Activated naive CD8-positive, alpha-beta T cell treated with anti-CD3 and anti-CD28 coated beads for 36 hours (primary cell): Measurements from ENCODE around the gene LSM7. TPM values are rescaled to one million over a fixed set of nuclear protein-coding genes. Genes with fewer than 3 reads are reported as not detected.
"Not testable (repeated sequence)": the region's sequence is repeated elsewhere in the genome, so short reads cannot be mapped to it uniquely, and the experiment has no call there.

ENCODE experiments used
- DNase-seq: peaks from one replicate; pipeline ENCODE4 v3.0.0; 2021
- H3K27ac Mint-ChIP-seq: one replicate; pipeline ENCODE4 v1.8.0; 2022; ENCODE audit warnings: mild to moderate bottlenecking, moderate library complexity, mixed read lengths
- H3K27me3 Mint-ChIP-seq: one replicate; pipeline ENCODE4 v1.8.0; 2022; ENCODE audit warnings: mild to moderate bottlenecking, mixed read lengths
- H3K36me3 Mint-ChIP-seq: one replicate; pipeline ENCODE4 v1.8.0; 2021; ENCODE audit warnings: mild to moderate bottlenecking, mixed read lengths
- H3K4me1 Mint-ChIP-seq: one replicate; pipeline ENCODE4 v1.8.0; 2021; ENCODE audit warnings: mixed read lengths
- H3K4me3 Mint-ChIP-seq: one replicate; pipeline ENCODE4 v1.8.0; 2022; ENCODE audit warnings: mild to moderate bottlenecking, moderate library complexity, mixed read lengths
- H3K9me3 Mint-ChIP-seq: one replicate; pipeline ENCODE4 v1.8.0; 2022; ENCODE audit warnings: mixed read lengths
- total RNA-seq, 2 experiments: library from RNA; stranded (reverse); gene quantifications; one replicate each; pipeline ENCODE4 v1.2.3, GENCODE V29; 2021

The LSM7 gene
- total RNA-seq, 2 experiments from 2014 or later: 175 to 187 TPM

DNA sequence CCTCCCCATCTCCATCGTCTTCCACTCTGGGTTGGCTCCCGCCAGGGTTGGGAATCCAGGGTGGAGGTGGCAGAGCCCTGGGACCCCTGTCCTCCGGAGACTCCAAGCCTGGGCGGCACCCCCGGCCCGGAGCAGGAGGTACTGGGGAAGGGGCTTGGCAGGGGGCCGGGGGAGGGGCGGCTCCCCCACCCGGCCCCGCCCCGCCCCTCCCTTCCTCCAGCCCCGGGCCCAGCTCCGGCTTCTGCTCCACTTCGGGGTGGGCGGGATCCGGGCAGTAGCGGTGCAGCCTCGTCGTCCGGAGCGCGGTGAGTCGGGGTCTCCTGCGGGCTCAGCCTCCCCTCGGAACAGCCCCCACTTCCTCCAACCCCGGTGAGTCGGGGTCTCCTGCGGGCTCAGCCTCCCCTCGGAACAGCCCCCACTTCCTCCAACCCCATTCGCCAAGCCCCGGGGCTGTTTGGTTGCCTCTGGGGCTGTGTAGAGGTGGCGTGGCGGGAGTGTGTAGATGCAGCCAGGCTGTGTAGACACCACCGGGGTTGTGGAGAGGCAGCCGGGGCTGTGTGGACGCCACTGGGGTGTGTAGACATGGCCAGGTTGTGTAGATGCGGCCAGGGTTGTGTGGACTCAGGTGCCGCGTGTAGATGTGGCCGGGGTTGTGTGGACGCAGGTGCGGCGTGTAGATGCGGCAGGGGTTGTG lies 31.8 kb upstream of the LSM7 start, which contains the start of gene TMPRSS9:
TSS of gene TMPRSS9 (plus strand) at position 274 of the 694 bp plus-strand sequence. CDS start 29,521 bp downstream, outside the sequence.
- Mint-ChIP-seq H3K36me3 (no peaks in the 10 kb centered on the region), H3K27me3 (peaks cover 14% of the 10 kb centered on the region)

DNA sequence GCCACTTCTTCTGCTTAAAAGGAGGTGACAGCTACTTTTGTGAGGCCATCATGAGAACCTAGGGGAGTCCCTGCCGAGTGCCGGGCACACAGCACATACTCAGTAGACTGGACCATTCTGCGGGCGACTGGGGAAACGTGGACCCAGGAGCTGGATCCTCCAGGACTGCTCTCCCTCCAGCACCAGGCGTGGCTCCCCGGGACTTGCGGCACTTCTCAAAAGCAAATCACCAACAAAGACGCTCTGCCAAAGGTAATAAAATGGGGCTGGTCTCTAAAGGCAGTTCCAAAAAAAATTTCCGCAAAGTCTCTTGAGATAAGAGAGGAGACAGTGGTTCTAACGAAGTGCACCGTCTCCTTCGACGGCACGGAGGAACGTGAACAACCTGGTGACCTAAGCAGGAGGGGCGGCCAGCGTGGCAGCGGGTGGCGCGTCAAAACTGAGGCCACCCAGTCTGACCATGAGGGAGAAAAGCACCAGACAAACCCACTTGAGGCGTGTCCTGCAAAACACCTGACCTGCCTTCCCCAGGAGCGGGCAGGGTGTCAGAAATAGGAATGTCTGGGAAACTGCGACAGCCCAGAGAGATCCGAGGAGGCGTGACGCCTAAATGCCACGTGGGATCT lies 30.3 kb upstream of the LSM7 start:
- Mint-ChIP-seq H3K4me3 (no peak overlapping the region), H3K36me3 (no peaks in the 10 kb centered on the region), H3K4me1 (peaks cover 3% of the 10 kb centered on the region), H3K27me3 (peaks cover 6% of the 10 kb centered on the region), H3K27ac (no peak overlapping the region), H3K9me3 (no peaks in the 10 kb centered on the region)
- no peak for DNase-seq

More for the DNA sequence above, 31.8 kb upstream of the LSM7 start, which contains the start of gene TMPRSS9:
- H3K9me3 Mint-ChIP-seq: no peaks in the 10 kb centered on the region
- no peak within 1 kb of the TSS for H3K27ac Mint-ChIP-seq
- H3K4me3 Mint-ChIP-seq: no peak within 1 kb of the TSS
- no peak for DNase-seq
- H3K4me1 Mint-ChIP-seq: peaks cover 3% of the 10 kb centered on the region

DNA sequence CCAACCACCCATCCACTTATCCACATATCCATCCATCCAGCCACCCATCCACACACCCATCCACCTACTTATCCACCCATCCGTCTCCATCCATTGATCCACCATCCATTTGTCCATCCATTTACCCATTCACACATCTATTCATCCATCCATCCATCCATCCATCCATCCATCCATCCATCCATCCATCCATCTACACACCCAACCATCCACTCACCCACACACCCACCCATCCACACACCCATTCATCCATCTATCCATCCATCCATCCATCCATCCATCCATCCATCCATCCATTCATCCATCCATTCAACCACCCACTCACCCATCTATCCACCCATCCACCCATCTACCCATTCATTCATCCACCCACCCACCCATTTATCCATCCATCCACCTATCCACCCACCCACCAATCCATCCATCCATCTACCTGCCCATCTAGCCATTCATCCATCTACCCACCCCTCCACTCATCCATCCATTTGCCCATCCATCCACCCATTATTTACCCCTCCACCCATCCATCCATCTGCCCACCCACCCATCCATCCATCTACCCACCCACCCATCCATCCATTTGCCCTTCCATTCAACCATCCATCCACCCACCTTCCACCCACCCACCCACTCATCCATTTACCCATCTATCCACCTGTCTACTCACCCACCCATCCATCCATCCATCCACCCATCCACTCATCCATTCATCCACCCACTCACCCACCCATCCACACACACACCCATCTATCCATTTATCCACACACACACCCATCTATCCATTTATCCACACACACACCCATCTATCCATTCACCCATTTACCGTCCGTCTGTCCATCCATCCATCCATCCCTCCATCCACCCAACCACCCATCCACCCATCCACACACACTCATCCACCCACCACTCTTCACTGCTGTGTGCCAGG lies 29.2 kb upstream of the LSM7 start:
- no peaks in the 10 kb centered on the region for H3K9me3 Mint-ChIP-seq
- DNase-seq: no peak
- H3K4me3 Mint-ChIP-seq: no peak overlapping the region
- H3K27me3 Mint-ChIP-seq: peaks cover 6% of the 10 kb centered on the region
- H3K4me1 Mint-ChIP-seq: peaks cover 3% of the 10 kb centered on the region
- H3K27ac Mint-ChIP-seq: no peak overlapping the region
- H3K36me3 Mint-ChIP-seq: no peaks in the 10 kb centered on the region

DNA sequence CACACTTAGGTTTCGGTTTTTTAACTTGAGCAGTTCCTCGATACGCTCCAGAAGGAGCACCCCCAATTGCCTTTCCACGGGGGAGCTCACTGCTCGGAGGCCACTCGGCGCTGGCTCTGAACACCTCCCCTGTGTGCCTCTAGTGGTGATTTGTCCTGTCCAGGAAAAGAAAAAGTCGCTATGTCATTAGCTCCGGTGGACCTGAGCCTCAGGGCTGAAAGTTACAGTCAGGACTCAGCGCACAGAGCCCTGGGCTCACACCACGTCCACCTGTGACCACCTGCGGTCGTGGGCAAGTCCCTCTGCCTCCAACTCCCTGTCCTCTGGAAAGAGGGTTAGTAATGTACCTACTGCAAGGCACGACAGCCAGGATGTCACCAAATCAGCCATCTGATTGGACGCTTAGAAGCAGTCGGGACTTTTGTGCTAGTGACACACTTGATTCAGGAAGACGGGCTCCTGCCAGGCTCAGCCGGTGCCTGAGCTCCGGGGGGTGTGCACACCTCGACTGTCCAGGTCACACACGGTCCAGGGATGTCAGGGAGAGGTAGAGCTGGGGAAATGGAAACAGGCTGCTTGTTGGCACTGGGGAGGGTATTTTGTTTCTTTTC lies 27.8 kb upstream of the LSM7 start:
- H3K27ac Mint-ChIP-seq: no peak overlapping the region
- peaks cover 3% of the 10 kb centered on the region for H3K4me1 Mint-ChIP-seq
- H3K4me3 Mint-ChIP-seq: no peak overlapping the region
- no peaks in the 10 kb centered on the region for H3K36me3 Mint-ChIP-seq
- no peak for DNase-seq
- peaks cover 6% of the 10 kb centered on the region for H3K27me3 Mint-ChIP-seq
- no peaks in the 10 kb centered on the region for H3K9me3 Mint-ChIP-seq

DNA sequence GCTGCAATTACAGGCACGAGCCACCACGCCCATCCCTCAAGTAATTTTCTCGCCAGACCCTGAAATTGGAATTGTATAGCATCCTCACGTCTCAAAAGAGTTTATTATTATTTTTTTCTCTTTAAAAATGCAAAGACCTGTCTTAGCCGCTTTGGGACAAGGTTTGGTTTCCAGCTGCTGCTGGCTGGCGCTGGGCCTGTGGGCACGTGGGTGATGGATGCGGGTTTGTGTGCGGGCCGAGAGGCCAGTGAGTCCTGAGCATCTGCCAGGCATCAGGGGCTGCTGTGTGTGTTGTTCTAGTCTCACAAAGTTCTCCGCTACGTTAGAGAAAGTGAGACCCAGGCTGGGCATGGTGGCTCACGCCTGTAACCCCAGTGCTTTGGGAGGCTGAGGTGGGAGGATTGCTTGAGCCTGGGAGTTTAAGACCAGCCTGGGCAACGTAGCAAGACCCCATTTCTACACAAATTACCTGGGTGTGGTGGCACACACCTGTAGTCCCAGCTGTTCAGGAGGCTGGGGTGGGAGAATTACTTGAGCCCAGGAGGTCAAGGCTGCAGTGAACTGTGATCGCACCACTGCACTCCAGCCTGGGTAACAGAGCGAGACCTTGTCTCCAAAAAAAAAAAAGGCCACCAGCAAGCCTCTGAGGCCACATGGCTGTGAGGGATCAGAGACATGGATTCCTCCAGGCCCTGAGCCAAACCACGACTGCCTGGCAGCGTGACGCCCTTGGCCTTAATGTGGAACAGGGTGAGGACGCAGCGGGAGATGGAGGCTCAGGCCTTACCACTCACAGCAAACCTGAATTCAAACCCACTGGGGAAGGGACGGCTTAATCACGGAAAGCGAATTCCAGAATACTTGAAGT lies 27.0 kb upstream of the LSM7 start:
- Mint-ChIP-seq H3K4me1 (peaks cover under 1% of the 10 kb centered on the region), H3K4me3 (no peak overlapping the region), H3K9me3 (no peaks in the 10 kb centered on the region), H3K27me3 (peaks cover 1% of the 10 kb centered on the region), H3K27ac (no peak overlapping the region), H3K36me3 (no peaks in the 10 kb centered on the region)
- no peak for DNase-seq

DNA sequence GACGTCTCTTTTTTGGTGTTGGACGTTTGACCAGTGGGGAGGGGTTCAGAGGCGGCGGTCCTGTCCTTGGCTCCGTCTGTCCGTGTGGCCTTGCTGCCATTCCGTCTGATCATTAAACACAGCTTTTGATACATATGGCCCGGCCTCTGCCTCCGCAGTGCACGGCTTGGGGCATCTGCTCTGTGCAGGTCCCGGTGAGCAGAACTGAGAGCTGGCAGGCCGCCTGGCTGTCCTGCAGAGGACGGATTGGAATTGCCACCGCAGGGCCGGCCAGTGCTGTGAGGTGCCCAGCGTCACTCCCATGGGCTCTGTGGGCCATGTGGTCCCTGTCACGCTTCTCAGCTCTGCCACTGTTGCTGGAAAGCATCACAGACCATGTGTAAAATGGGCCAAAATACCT lies 26.3 kb upstream of the LSM7 start:
- Mint-ChIP-seq H3K27ac (no peak overlapping the region), H3K27me3 (no peaks in the 10 kb centered on the region), H3K4me1 (no peaks in the 10 kb centered on the region), H3K36me3 (no peaks in the 10 kb centered on the region), H3K4me3 (no peak overlapping the region), H3K9me3 (no peaks in the 10 kb centered on the region)
- no peak for DNase-seq

DNA sequence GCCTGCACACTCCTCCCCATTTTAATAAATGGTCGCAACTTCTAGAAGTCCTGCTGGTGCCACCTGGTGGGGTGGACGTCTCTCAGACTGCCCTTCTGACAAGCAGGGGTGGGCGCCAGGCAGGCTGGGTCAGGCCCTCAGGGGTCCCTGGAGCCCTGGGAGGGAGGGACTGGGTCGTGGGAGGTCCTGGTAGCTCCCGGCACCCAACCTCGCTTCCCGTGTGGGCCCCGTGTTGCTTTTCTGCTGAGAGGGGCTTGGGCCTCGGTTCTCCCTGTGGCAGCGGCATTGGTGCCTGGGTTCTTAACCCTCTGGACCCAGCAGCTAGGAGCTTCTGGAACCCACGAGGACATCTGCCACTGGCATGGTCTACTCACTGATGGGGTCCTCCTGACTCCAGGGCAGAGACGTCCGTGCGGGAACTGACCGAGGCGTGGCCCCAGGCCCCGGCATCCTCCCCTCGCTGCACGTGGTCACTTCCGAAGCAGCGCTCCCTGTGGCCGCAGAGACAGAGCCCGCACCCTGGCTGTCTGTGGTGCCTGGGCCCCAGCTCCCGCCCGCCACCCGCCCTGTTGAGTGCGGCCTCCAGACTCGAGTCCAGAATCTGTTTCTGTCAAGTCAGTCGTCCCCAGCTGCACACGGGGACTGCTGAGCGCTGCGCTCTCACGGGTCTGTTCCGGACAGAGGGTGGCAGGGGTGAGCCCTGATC lies 25.7 kb upstream of the LSM7 start:
- H3K27me3 Mint-ChIP-seq: no peaks in the 10 kb centered on the region
- no peaks in the 10 kb centered on the region for H3K4me1 Mint-ChIP-seq
- H3K9me3 Mint-ChIP-seq: no peaks in the 10 kb centered on the region
- H3K27ac Mint-ChIP-seq: no peak overlapping the region
- no peak overlapping the region for H3K4me3 Mint-ChIP-seq
- no peaks in the 10 kb centered on the region for H3K36me3 Mint-ChIP-seq
- DNase-seq: no peak

DNA sequence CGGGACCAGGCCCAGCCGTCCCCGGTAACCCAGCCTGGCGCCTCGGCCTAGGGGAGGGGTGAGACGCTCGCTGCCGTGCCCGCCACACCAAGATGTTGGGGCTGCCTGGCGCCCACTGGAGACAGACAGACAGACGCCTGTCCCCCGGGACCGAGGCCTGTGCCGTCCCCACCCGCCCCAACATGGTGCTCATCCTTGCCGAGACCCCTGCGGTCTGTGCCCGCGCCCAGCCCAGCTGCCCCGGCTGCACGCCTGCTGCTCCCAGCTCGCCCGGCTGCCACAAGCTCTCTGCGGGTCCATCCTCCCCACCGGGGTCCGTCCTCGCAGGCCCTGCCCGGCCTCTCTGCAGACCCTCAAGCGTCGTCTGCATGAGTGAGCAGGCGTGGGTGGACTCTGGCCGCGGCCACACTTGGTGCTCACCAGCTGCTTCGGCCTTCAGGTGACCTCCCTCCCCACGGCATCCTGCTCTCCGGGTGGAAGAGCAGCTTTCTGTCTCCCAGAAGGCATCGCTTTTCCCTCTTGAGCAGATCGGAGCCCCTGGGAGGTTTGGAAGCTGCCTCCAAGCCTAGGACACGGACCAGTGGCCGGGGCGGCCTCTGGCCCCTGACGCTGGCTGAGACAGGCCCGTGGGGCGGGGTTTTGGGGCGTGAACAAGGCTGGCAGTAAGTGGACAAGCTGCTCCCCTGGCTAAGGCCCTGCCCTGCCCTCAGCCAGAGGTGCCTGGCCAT lies 24.9 kb upstream of the LSM7 start:
- no peaks in the 10 kb centered on the region for H3K27me3 Mint-ChIP-seq
- no peaks in the 10 kb centered on the region for H3K9me3 Mint-ChIP-seq
- no peaks in the 10 kb centered on the region for H3K36me3 Mint-ChIP-seq
- H3K4me3 Mint-ChIP-seq: no peak overlapping the region
- no peak overlapping the region for H3K27ac Mint-ChIP-seq
- no peak for DNase-seq
- H3K4me1 Mint-ChIP-seq: no peaks in the 10 kb centered on the region

DNA sequence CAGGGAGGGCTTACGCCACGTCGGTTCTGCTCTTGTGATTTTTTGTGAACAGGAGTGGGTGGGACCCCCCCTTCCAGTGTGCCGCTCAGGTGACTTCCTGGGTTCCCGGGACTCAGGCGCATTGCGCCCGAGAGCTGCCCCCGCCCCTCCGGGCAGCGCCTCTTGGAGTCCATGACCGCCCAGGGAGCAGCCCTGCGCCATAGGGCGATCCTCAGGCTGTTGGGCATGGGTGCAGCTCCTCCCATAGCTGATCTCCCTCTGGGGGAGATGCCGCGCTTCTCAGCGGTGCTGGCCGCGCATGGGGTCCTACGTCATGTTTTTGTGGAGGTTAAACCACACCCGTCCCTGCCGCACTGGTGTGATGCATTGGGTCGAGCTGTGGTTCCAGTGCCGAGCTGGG lies 23.7 kb upstream of the LSM7 start:
- Mint-ChIP-seq H3K4me3 (no peak overlapping the region), H3K9me3 (no peaks in the 10 kb centered on the region), H3K4me1 (no peaks in the 10 kb centered on the region), H3K27ac (no peak overlapping the region), H3K36me3 (no peaks in the 10 kb centered on the region), H3K27me3 (no peaks in the 10 kb centered on the region)
- DNase-seq: no peak

DNA sequence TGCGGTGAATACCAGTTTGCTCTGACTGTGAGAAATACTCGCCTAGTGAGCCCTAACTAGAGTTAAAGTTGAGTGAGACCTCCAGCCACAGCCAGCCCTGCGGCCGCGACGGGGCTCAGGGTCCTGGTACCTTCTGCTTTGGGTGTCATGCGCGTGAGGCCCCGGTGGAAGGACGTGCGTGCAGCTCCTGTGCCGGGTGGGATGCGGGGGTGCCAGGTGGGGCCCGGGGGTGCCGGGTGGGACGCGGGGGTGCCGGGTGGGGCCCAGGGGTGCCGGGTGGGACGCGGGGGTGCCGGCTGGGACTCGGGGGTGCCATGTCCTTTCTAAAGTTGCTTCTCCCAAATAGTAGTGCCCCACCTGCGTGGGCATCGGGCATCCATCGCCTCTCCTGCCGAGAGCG lies 23.2 kb upstream of the LSM7 start:
- H3K27ac Mint-ChIP-seq: no peak overlapping the region
- H3K4me1 Mint-ChIP-seq: no peaks in the 10 kb centered on the region
- no peak for DNase-seq
- no peak overlapping the region for H3K4me3 Mint-ChIP-seq
- H3K9me3 Mint-ChIP-seq: no peaks in the 10 kb centered on the region
- H3K27me3 Mint-ChIP-seq: no peaks in the 10 kb centered on the region
- H3K36me3 Mint-ChIP-seq: no peaks in the 10 kb centered on the region

DNA sequence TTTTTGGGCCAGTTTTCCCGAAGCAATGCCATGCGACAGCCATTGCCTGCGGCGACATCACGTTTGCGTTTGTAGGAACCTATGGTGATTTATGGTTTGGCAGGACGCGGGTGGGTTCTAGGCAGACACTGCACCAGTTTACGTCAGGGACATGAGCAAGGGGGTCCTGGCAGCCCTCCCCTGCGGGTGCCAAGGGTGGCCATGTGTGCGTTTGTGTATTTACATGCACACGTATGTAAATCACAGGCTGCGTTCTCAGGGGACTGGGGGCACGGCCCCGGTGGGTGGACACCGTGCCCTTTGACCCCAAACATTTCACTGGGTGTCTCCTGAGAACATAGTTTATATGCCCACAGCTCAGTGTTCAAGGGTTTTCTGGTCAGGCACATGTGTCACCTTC lies 22.3 kb upstream of the LSM7 start:
- Mint-ChIP-seq H3K27ac (no peak overlapping the region), H3K27me3 (no peaks in the 10 kb centered on the region), H3K36me3 (peaks cover 2% of the 10 kb centered on the region), H3K4me1 (no peaks in the 10 kb centered on the region), H3K9me3 (no peaks in the 10 kb centered on the region), H3K4me3 (no peak overlapping the region)
- no peak for DNase-seq

DNA sequence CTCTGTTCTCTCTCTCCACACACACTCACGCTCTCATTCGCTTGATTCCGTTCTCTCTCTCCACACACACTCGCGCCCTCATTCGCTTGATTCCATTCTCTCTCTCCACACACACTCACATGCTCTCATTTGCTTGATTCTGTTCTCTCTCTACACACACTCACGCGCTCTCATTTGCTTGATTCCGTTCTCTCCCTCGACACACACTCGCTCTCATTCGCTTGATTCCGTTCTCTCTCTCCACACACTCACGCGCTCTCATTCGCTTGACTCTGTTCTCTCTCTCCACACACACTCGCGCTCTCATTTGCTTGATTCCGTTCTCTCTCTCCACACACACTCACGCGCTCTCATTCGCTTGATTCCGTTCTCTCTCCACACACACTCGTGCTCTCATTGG lies 21.4 kb upstream of the LSM7 start:
- H3K36me3 Mint-ChIP-seq, H3K27ac Mint-ChIP-seq, H3K4me1 Mint-ChIP-seq, DNase-seq, H3K27me3 Mint-ChIP-seq, H3K4me3 Mint-ChIP-seq, H3K9me3 Mint-ChIP-seq: not testable (repeated sequence)
